Iris pigment epithelial cell (primary cell): ENCODE data around the gene TRIML1.

Source experiments
- DNase-seq: peaks from one replicate; pipeline ENCODE4 v3.0.0-alpha.2; 2011; ENCODE audit warnings: low read depth

TRIML1 gene

GRCh38 chr4:188154668-188155405 is 15.6 kb downstream of the TRIML1 start:
- DNase-seq: no peak

DNA sequence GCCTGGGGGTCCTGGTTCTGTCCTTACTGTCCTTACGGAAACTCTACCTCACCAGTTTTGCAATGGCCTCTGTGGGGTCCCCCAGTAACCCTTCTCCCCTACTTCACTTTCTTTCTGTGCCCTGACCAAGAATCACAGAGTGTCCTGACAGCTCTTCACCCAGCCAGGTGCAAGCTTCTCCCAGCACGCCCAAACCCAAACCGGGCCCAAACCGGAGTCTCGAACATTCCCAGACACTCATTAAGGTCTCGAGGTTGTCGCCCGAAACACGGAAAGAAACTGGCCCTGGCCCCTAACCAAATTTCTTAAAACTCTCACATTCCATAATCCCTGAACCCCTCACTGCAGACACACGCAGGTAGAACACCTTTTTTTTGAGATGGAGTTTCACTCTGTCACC is 19.1 kb downstream of the TRIML1 start:
- no peak for DNase-seq

GRCh38 chr4:188159513-188160226 is 20.4 kb downstream of the TRIML1 start:
- peak; percentile 89 for DNase-seq

DNA sequence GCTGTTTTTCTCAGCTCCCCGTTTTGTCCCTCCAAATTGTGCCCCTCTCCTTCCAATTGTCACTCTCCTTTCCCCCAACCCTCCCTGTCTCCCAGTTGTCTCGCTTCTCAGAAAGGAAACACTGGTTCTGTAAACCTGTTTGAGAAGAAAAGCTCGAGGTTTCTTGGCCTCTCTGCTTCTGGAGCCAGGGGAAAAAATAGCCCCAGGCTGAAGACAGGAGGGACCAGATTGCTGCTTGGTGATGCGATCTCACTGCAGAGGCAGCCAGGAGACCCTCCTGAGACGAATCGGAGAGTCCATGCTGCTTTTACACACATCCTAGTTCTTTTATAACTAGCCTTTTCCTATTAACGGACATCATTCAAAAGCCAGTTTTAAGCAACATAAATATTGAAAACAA is 21.2 kb downstream of the TRIML1 start:
- no peak for DNase-seq

GRCh38 chr4:188161167-188161566 is 21.9 kb downstream of the TRIML1 start:
- DNase-seq: no peak

DNA sequence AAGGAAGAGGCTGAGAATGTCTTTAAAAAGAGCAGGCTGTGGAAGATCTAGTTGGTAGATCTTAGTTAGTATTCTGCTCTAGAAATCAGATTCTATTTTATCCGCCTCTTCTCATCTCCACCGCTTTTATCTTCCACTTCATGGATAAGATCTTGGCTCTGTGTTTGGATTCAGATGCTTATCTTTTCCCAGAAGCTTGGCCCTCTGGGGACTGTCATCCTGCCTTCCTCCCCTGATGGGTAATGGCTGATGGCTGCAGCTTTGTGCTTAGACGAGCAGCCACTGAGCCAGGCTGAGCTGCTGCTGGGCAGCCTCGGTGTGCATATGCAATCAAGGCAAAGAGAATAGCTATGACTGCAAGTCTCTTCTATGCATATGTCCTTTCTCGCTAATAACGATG is 23.5 kb downstream of the TRIML1 start:
- DNase-seq: no peak

GRCh38 chr4:188168726-188169373 is 29.6 kb downstream of the TRIML1 start:
- DNase-seq: no peak

DNA sequence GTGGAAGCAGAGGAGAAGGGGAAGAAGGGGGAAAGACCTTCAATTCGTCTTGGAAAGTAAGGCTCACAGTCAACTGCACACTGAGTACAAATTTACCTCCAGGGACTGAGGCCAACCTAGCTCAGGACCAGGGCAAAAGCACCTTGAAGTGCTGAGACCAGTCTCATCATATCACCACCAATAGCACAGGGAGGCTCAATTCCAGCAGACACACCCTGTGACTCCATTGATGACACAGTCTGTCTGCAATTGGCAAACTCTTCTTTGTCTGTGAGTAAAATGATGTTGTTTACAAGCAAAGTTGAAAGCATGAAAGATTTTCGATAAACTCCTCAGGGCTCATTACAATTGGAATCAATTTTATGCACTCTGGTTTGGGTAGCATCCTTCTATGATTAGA is 32.3 kb downstream of the TRIML1 start:
- no peak for DNase-seq

DNA sequence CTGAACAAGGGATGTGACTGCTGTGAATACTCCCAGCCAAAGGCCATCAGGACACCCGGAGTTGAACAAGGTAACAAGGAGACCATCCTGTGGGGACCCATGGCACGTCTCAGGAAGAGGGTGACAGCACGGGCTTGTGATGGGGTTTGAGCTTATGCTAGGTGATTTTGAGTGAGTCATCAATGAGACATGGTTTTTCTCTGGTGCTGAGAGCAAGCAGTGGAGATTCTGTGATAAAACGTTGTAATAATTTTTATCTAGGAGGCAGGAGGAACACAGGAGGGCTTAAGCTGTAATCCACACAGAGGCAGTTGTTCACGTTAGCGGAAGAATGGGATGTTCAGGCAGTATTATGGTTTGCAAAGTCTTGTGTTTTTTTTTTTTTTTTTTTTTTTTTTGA is 36.0 kb downstream of the TRIML1 start:
- DNase-seq: no peak

DNA sequence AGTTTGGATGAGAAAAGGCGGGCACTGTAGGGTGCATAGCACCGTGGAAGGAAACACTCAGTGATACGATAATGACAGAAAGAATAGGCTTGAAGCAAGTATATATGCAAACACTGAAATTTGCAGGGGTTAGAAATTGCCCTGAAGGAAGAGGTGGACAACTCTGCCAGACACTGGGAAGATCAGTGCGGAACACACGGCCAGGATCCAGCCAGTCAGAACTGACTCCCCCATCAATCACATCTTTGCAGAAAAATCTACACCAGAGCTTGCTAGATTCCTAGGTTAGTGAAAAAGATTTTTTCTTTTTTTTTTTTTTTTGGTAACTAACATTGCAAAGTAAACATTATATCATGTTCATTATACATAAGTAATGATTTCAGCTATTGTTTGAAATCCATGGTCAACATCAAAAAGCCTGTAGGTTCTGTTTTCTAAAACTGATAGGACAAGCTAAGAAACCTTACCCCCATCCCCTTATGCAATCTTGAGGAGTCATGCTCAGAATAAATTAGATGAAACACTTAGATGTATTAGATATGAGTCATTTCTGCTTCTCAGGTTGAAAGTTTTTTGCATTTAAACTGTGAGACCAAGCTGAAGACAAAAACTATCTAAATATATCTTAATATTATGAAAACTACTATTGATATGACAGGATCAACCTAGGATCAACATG is 38.9 kb downstream of the TRIML1 start:
- peak; percentile 73 for DNase-seq

GRCh38 chr4:188178806-188179205 is 39.6 kb downstream of the TRIML1 start:
- no peak for DNase-seq

GRCh38 chr4:188187106-188187505 is 47.9 kb downstream of the TRIML1 start:
- DNase-seq: no peak

GRCh38 chr4:188190461-188190860 is 51.2 kb downstream of the TRIML1 start:
- DNase-seq: no peak

DNA sequence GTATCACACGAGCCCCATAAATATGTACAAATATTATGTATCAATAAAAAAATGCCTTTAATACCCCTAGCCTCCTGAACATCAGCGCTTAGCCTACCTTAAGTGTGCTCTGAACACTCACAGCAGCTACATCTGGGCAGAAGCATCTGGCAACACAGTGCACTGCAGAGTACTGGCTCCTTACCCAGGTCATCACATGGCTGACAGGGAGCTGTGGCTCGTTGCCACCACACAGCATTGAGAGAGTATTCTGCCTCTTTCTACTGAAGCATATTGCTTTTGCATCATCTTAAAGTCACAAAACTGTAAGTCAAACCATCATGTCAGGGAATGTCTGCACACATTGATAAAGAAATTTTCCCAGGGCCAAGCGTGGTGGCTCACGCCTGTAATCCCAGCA is 55.2 kb downstream of the TRIML1 start:
- no peak for DNase-seq

GRCh38 chr4:188195389-188195985 is 56.2 kb downstream of the TRIML1 start:
- no peak for DNase-seq

GRCh38 chr4:188196134-188196735 is 57.0 kb downstream of the TRIML1 start:
- DNase-seq: no peak
